HUES6 (cell line): ENCODE measurements around the gene CD3D.
"Not testable (repeated sequence)": the region's sequence is repeated elsewhere in the genome, so short reads cannot be mapped to it uniquely, and the experiment has no call there.

ENCODE experiments used
- H3K27ac ChIP-seq: 2 replicates; pipeline ENCODE4 v1.7.0; 2013; ENCODE audit warnings: low read depth, mild to moderate bottlenecking, low read length, inconsistent platforms
- H3K27me3 ChIP-seq: 2 replicates; pipeline ENCODE4 v1.6.1; 2013; ENCODE audit warnings: low read length; ENCODE audit not compliant: control insufficient read depth, insufficient read depth
- H3K36me3 ChIP-seq: 2 replicates; pipeline ENCODE4 v1.6.1; 2013; ENCODE audit warnings: low read length; ENCODE audit not compliant: control insufficient read depth, insufficient read depth
- H3K4me1 ChIP-seq: 2 replicates; pipeline ENCODE4 v1.6.1; 2013; ENCODE audit warnings: low read length; ENCODE audit not compliant: control insufficient read depth, insufficient read depth
- H3K4me3 ChIP-seq: 2 replicates; pipeline ENCODE4 v1.5.1; 2013; ENCODE audit warnings: low read depth, low read length
- H3K9ac ChIP-seq: one replicate; pipeline ENCODE4 v1.6.1; 2013; ENCODE audit warnings: mild to moderate bottlenecking, low read length
- H3K9me3 ChIP-seq: 2 replicates; pipeline ENCODE4 v1.6.1; 2013; ENCODE audit warnings: low read depth, low read length; ENCODE audit not compliant: control insufficient read depth, insufficient read depth

The CD3D gene

GRCh38 chr11:118314988-118315411, 27.5 kb downstream of the CD3D start:
- Histone ChIP-seq H3K9ac (no peak overlapping the region), H3K4me1 (peaks cover 22% of the 10 kb centered on the region), H3K4me3 (peak overlapping the region; percentile 48), H3K9me3 (no peaks in the 10 kb centered on the region), H3K27ac (no peak overlapping the region), H3K36me3 (no peaks in the 10 kb centered on the region), H3K27me3 (peaks cover 2% of the 10 kb centered on the region; the same call in 1 of the 2 replicates)

- peaks cover 22% of the 10 kb centered on the region for H3K4me1 ChIP-seq
- no peak overlapping the region for H3K27ac ChIP-seq
- no peaks in the 10 kb centered on the region for H3K27me3 ChIP-seq
These were observed 29.3 kb downstream of the CD3D start for GRCh38 chr11:118313242-118313641.

GRCh38 chr11:118312328-118312727, 30.2 kb downstream of the CD3D start:
- H3K27ac ChIP-seq = no peak overlapping the region
- peaks cover 22% of the 10 kb centered on the region for H3K4me1 ChIP-seq
- H3K4me3 ChIP-seq = no peak overlapping the region
- no peaks in the 10 kb centered on the region for H3K27me3 ChIP-seq
- no peaks in the 10 kb centered on the region for H3K9me3 ChIP-seq
- no peaks in the 10 kb centered on the region for H3K36me3 ChIP-seq
- H3K9ac ChIP-seq = no peak overlapping the region

More at GRCh38 chr11:118313242-118313641, 29.3 kb downstream of the CD3D start:
- H3K9me3 ChIP-seq = no peaks in the 10 kb centered on the region
- H3K36me3 ChIP-seq = no peaks in the 10 kb centered on the region
- H3K9ac ChIP-seq = no peak overlapping the region
- no peak overlapping the region for H3K4me3 ChIP-seq

GRCh38 chr11:118311518-118311917, 31.0 kb downstream of the CD3D start:
- H3K4me1 ChIP-seq = peaks cover 16% of the 10 kb centered on the region

GRCh38 chr11:118310781-118311485, 31.6 kb downstream of the CD3D start:
- Histone ChIP-seq H3K4me1 (peaks cover 10% of the 10 kb centered on the region), H3K27ac (no peak overlapping the region), H3K9me3 (no peaks in the 10 kb centered on the region), H3K9ac (no peak overlapping the region), H3K4me3 (no peak overlapping the region), H3K36me3 (no peaks in the 10 kb centered on the region), H3K27me3 (no peaks in the 10 kb centered on the region)

More at GRCh38 chr11:118311518-118311917, 31.0 kb downstream of the CD3D start:
- Histone ChIP-seq H3K27me3 (no peaks in the 10 kb centered on the region), H3K4me3 (no peak overlapping the region), H3K36me3 (no peaks in the 10 kb centered on the region), H3K27ac (no peak overlapping the region), H3K9me3 (no peaks in the 10 kb centered on the region), H3K9ac (no peak overlapping the region)

GRCh38 chr11:118310271-118310670, 32.2 kb downstream of the CD3D start:
- peaks cover 5% of the 10 kb centered on the region for H3K4me1 ChIP-seq
- no peak overlapping the region for H3K9ac ChIP-seq
- no peak overlapping the region for H3K27ac ChIP-seq
- no peaks in the 10 kb centered on the region for H3K27me3 ChIP-seq
- no peaks in the 10 kb centered on the region for H3K9me3 ChIP-seq
- H3K36me3 ChIP-seq = no peaks in the 10 kb centered on the region
- no peak overlapping the region for H3K4me3 ChIP-seq

- not testable (repeated sequence) for H3K27ac ChIP-seq, H3K9me3 ChIP-seq, H3K9ac ChIP-seq, H3K4me1 ChIP-seq, H3K36me3 ChIP-seq, H3K4me3 ChIP-seq, H3K27me3 ChIP-seq
These were observed 33.4 kb downstream of the CD3D start for GRCh38 chr11:118308995-118309528.

GRCh38 chr11:118306556-118306955, 35.9 kb downstream of the CD3D start:
- Histone ChIP-seq H3K9ac (no peak overlapping the region), H3K27ac (no peak overlapping the region), H3K36me3 (no peaks in the 10 kb centered on the region), H3K4me3 (no peak overlapping the region), H3K4me1 (no peaks in the 10 kb centered on the region), H3K9me3 (no peaks in the 10 kb centered on the region), H3K27me3 (no peaks in the 10 kb centered on the region; the same call in 1 of the 2 replicates)

GRCh38 chr11:118305726-118306125, 36.8 kb downstream of the CD3D start:
- Histone ChIP-seq H3K27me3 (peaks cover 1% of the 10 kb centered on the region; the same call in 1 of the 2 replicates), H3K4me1 (no peaks in the 10 kb centered on the region), H3K9me3 (no peaks in the 10 kb centered on the region), H3K27ac (no peak overlapping the region), H3K9ac (no peak overlapping the region), H3K4me3 (no peak overlapping the region), H3K36me3 (no peaks in the 10 kb centered on the region)

GRCh38 chr11:118304568-118305248, 37.8 kb downstream of the CD3D start, which contains the start of gene CD3E:
TSS of gene CD3E (plus strand) at chr11:118304730. CDS start at chr11:118304953, 223 bp downstream.
- no peak within 1 kb of the TSS for H3K9ac ChIP-seq
- H3K27me3 ChIP-seq = peaks cover 5% of the 10 kb centered on the region; the same call in 1 of the 2 replicates
- H3K27ac ChIP-seq = no peak within 1 kb of the TSS
- no peaks in the 10 kb centered on the region for H3K9me3 ChIP-seq
- H3K36me3 ChIP-seq = no peaks in the 10 kb centered on the region
- no peaks in the 10 kb centered on the region for H3K4me1 ChIP-seq
- H3K4me3 ChIP-seq = no peak within 1 kb of the TSS

- peaks cover 5% of the 10 kb centered on the region; the same call in 1 of the 2 replicates for H3K27me3 ChIP-seq
- H3K27ac ChIP-seq = no peak overlapping the region
- H3K4me1 ChIP-seq = no peaks in the 10 kb centered on the region
- H3K9me3 ChIP-seq = no peaks in the 10 kb centered on the region
- H3K9ac ChIP-seq = no peak overlapping the region
- H3K36me3 ChIP-seq = no peaks in the 10 kb centered on the region
- H3K4me3 ChIP-seq = no peak overlapping the region
These were observed 38.3 kb downstream of the CD3D start for GRCh38 chr11:118304227-118304567.
